Testis (tissue), 2 donors: ENCODE data around the gene BMPR1B.

ENCODE experiments used
- POLR2A ChIP-seq: fragments of 450-650 bp; IDR thresholded peaks from one replicate; pipeline ENCODE4 v1.6.1; 2017; ENCODE audit warnings: antibody characterized with exemption, mild to moderate bottlenecking, moderate library complexity
- TF ChIP-seq, protein P1 (sequence below), 3 experiments: fragments of 450-650 bp in 2 of 3; fragments of 200-600 bp in 1 of 3; sonication (generic) in 1 of 3; IDR thresholded peaks; one replicate each; pipeline ENCODE4 v1.5.1; 2016 to 2019; ENCODE audit warnings: antibody characterized with exemption in 3 of 3, mild to moderate bottlenecking in 2 of 3, moderate library complexity in 1 of 3

DNA sequence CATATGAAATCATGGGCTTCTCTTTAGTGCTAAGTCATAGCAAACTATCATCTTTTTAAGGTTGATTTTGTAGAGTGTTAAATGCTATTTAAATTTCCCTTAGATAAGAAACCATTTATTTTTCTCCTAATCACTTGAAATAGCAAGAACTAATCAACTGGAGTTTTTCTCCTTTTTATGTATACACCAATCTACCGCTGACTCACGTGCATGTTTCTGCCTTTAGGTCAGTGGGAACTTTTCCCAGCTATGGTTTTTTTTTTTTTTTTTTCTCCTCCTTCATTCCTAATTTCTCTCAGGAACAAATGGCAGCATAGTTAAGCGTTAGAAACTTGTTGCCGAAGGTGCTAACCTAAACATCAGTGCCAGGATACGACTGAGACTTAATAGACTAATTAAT, 176.4 kb downstream of the BMPR1B start:
- TF ChIP-seq, protein P1, sequence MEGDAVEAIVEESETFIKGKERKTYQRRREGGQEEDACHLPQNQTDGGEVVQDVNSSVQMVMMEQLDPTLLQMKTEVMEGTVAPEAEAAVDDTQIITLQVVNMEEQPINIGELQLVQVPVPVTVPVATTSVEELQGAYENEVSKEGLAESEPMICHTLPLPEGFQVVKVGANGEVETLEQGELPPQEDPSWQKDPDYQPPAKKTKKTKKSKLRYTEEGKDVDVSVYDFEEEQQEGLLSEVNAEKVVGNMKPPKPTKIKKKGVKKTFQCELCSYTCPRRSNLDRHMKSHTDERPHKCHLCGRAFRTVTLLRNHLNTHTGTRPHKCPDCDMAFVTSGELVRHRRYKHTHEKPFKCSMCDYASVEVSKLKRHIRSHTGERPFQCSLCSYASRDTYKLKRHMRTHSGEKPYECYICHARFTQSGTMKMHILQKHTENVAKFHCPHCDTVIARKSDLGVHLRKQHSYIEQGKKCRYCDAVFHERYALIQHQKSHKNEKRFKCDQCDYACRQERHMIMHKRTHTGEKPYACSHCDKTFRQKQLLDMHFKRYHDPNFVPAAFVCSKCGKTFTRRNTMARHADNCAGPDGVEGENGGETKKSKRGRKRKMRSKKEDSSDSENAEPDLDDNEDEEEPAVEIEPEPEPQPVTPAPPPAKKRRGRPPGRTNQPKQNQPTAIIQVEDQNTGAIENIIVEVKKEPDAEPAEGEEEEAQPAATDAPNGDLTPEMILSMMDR (IDR thresholded peaks at IDR 0.05): no peak
- TF ChIP-seq POLR2A: no peak
